SK-N-SH (cell line): ENCODE measurements around the gene IRAK2. TPM values are rescaled to one million over a fixed set of nuclear protein-coding genes. Genes with fewer than 3 reads are reported as not detected.

Source experiments
- CTCF ChIA-PET: fragments of 300-600, 350-600 bp; formaldehyde crosslinking; extraction: SDS; loops from one replicate; lab custom pipeline; 2021; lab: Yijun Ruan, JAX
- POLR2A ChIA-PET: fragments of 350-600 bp; sonication (Branson Sonifier 250); formaldehyde crosslinking; extraction: SDS; loops from one replicate; lab custom pipeline; 2020; ENCODE audit warnings: antibody characterized with exemption, inconsistent platforms; lab: Yijun Ruan, JAX
- DNase-seq: peaks from one replicate; pipeline ENCODE4 v3.0.0; 2012
- H2AFZ ChIP-seq: fragments of 200-600 bp; sonication (generic); 2 replicates; pipeline ENCODE4 v1.8.1; 2016; ENCODE audit warnings: antibody characterized with exemption, mild to moderate bottlenecking, low read depth
- H3F3A ChIP-seq: fragments of 200-600 bp; sonication (generic); replicated peaks from 2 replicates; pipeline ENCODE3; 2016; ENCODE audit warnings: antibody characterized with exemption, mild to moderate bottlenecking; ENCODE audit not compliant: insufficient read depth
- H3K27ac ChIP-seq, 2 experiments: fragments of 200-500 bp in 1 of 2; fragments of 200-600 bp in 1 of 2; sonication (Bioruptor generic) in 1 of 2; sonication (generic), shearing (Covaris generic) in 1 of 2; 2 replicates each; pipeline versions ENCODE4 v1.5.1 to v1.6.1; 2014 to 2016; ENCODE audit warnings: low read depth in 2 of 2, inconsistent platforms in 1 of 2, low read length in 1 of 2, mild to moderate bottlenecking in 1 of 2, mixed read lengths in 1 of 2
- H3K27me3 ChIP-seq: fragments of 200-600 bp; sonication (generic), shearing (Covaris generic); 2 replicates; pipeline ENCODE4 v1.6.1; 2016; ENCODE audit warnings: mixed run types; ENCODE audit not compliant: insufficient read depth
- H3K36me3 ChIP-seq, 2 experiments: fragments of 200-500 bp in 1 of 2; fragments of 200-600 bp in 1 of 2; sonication (Bioruptor generic) in 1 of 2; sonication (generic) in 1 of 2; replicated peaks in 1 of 2; 2 replicates each; pipeline versions ENCODE3 to v1.5.1; 2014 to 2016; ENCODE audit warnings: low read length in 1 of 2, mild to moderate bottlenecking in 1 of 2; ENCODE audit not compliant: insufficient read depth in 2 of 2, control insufficient read depth in 1 of 2
- H3K4me1 ChIP-seq, 2 experiments: fragments of 200-500 bp in 1 of 2; fragments of 200-600 bp in 1 of 2; sonication (Bioruptor generic) in 1 of 2; sonication (generic), shearing (Covaris generic) in 1 of 2; 2 replicates each; pipeline versions ENCODE4 v1.5.1 to v1.6.1; 2014 to 2016; ENCODE audit warnings: low read depth in 1 of 2, low read length in 1 of 2, mixed run types in 1 of 2; ENCODE audit not compliant: insufficient read depth in 2 of 2, control insufficient read depth in 1 of 2
- H3K4me2 ChIP-seq: fragments of 200-600 bp; sonication (generic), shearing (Covaris generic); 2 replicates; pipeline ENCODE4 v1.6.1; 2017; ENCODE audit warnings: mixed run types
- H3K4me3 ChIP-seq, 2 experiments: fragments of 200-500 bp in 1 of 2; fragments of 200-600 bp in 1 of 2; sonication (Bioruptor generic) in 1 of 2; sonication (generic), shearing (Covaris generic) in 1 of 2; 2 replicates each; pipeline versions ENCODE4 v1.5.1 to v1.8.1; 2014 to 2016; ENCODE audit warnings: low read depth in 2 of 2, inconsistent platforms in 1 of 2, low read length in 1 of 2, mild to moderate bottlenecking in 1 of 2, mixed read lengths in 1 of 2, moderate library complexity in 1 of 2
- H3K79me2 ChIP-seq: fragments of 200-600 bp; sonication (generic); 2 replicates; pipeline ENCODE4 v1.8.1; 2017; ENCODE audit warnings: mild to moderate bottlenecking; ENCODE audit not compliant: insufficient read depth
- H3K9ac ChIP-seq: fragments of 200-600 bp; sonication (generic); 2 replicates; pipeline ENCODE4 v1.6.1; 2017; ENCODE audit warnings: mixed run types
- H3K9me2 ChIP-seq: fragments of 200-600 bp; sonication (generic); 2 replicates; pipeline ENCODE4 v1.6.1; 2017; ENCODE audit warnings: mixed run types
- H3K9me3 ChIP-seq: fragments of 200-600 bp; sonication (generic); 2 replicates; pipeline ENCODE4 v1.6.1; 2017; ENCODE audit warnings: mixed run types, mild to moderate bottlenecking, moderate library complexity
- H4K20me1 ChIP-seq: fragments of 200-600 bp; sonication (generic); 2 replicates; pipeline ENCODE4 v1.6.1; 2017; ENCODE audit warnings: mild to moderate bottlenecking, mixed run types; ENCODE audit not compliant: insufficient read depth
- ELF1 ChIP-seq: IDR thresholded peaks from 2 replicates; pipeline ENCODE4 v1.4.0; 2012
- FOSL2 ChIP-seq: IDR thresholded peaks from 2 replicates; pipeline ENCODE4 v1.4.0; 2012; ENCODE audit warnings: low read depth, mild to moderate bottlenecking, moderate library complexity, borderline replicate concordance
- FOXJ3 ChIP-seq: sonication (generic); formaldehyde crosslinking; IDR thresholded peaks from 2 replicates; pipeline ENCODE4 v1.5.1; 2020; ENCODE audit warnings: mild to moderate bottlenecking, missing genetic modification reagents
- MEF2A ChIP-seq: IDR thresholded peaks from 2 replicates; pipeline ENCODE4 v1.4.0; 2012; ENCODE audit warnings: low read depth, borderline replicate concordance
- NFIC ChIP-seq: IDR thresholded peaks from 2 replicates; pipeline ENCODE4 v1.4.0; 2012; ENCODE audit warnings: borderline replicate concordance
- NRF1 ChIP-seq: IDR thresholded peaks from 2 replicates; pipeline ENCODE4 v1.6.1; 2012; ENCODE audit warnings: low read depth, mild to moderate bottlenecking, low read length
- RCOR1 ChIP-seq: fragments of 150-350 bp; IDR thresholded peaks from 2 replicates; pipeline ENCODE4 v1.6.1; 2017; ENCODE audit warnings: antibody characterized with exemption, low read length
- RFX5 ChIP-seq: IDR thresholded peaks from 2 replicates; pipeline ENCODE4 v1.6.1; 2012; ENCODE audit warnings: mild to moderate bottlenecking, improper control_type of control experiment, low read length
- RXRA ChIP-seq: IDR thresholded peaks from 2 replicates; pipeline ENCODE4 v1.4.0; 2012; ENCODE audit warnings: low read depth, mild to moderate bottlenecking, borderline replicate concordance
- SIN3A ChIP-seq: IDR thresholded peaks from 2 replicates; pipeline ENCODE4 v1.6.1; 2012; ENCODE audit warnings: low read depth, mild to moderate bottlenecking, low read length, moderate library complexity, borderline replicate concordance
- SMC3 ChIP-seq: IDR thresholded peaks from 2 replicates; pipeline ENCODE4 v1.6.1; 2012; ENCODE audit warnings: low read depth, low read length, improper control_type of control experiment
- TAF1 ChIP-seq: IDR thresholded peaks from 2 replicates; pipeline ENCODE4 v1.6.1; 2012; ENCODE audit warnings: low read depth, mild to moderate bottlenecking, low read length, moderate library complexity, borderline replicate concordance
- TCF12 ChIP-seq: IDR thresholded peaks from 2 replicates; pipeline ENCODE4 v1.4.0; 2012
- TEAD4 ChIP-seq: IDR thresholded peaks from 2 replicates; pipeline ENCODE4 v1.4.0; 2012; ENCODE audit warnings: mild to moderate bottlenecking, borderline replicate concordance; ENCODE audit not compliant: insufficient read depth
- YY1 ChIP-seq: IDR thresholded peaks from 2 replicates; pipeline ENCODE4 v1.4.0; 2012; ENCODE audit warnings: low read depth, mild to moderate bottlenecking
- whole genome bisulfite sequencing: methylation state at CpG from one replicate; pipeline ENCODE4 v1.1.6; 2017; ENCODE audit warnings: low lambda C conversion rate; 5-methylcytosine and 5-hydroxymethylcytosine counted together
- polyA plus RNA-seq, 3 experiments: library from polyadenylated mRNA; depleted of rRNA; stranded (reverse); fragments of >200 nt; gene quantifications; 2 replicates each; pipeline ENCODE4 v1.2.3, GENCODE V29; 2012
- TF ChIP-seq, protein P1 (sequence below): fragments of 150-350 bp; IDR thresholded peaks from 2 replicates; pipeline ENCODE4 v1.6.1; 2017; ENCODE audit warnings: antibody characterized with exemption, low read length, low read depth, borderline replicate concordance
- TF ChIP-seq, protein P2 (sequence below): fragments of 150-350 bp; IDR thresholded peaks from 2 replicates; pipeline ENCODE4 v1.6.1; 2016; ENCODE audit warnings: mild to moderate bottlenecking, low read depth, low read length
- TF ChIP-seq, protein P3 (sequence below): IDR thresholded peaks from 2 replicates; pipeline ENCODE4; 2012
- TF ChIP-seq, protein P4 (sequence below): IDR thresholded peaks from 2 replicates; pipeline ENCODE4 v1.4.0; 2012; ENCODE audit warnings: low read depth, borderline replicate concordance

IRAK2 gene
- polyA plus RNA-seq, 1 of the 3 experiments (the other 2 are of a cell fraction): 7.7 TPM

DNA sequence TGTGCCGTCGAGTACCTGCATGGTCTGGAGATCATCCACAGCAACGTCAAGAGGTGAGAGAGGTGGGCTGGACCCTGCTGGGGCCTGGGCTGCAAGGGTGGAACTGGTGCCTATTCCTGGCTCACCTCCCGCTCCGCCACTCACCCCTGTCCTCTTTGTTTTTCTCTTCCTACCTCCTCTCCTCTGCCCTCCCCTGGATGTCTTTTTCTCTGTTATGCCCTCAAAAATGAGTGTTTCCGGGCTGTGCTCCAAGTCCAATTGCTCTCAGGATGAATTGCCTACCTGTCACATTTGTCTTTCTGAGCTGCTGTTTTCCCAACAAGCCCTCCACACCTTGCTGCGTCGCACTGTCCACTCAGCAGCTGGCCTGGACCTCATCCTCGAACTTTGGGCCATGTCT is 55.0 kb downstream of the IRAK2 start:
- CTCF ChIA-PET: interaction anchor here (1.8 kb wide), 1 partner anchor 44 kb away, joined by 5 read pairs; no protein-coding TSS in a partner anchor
- 95% methylated on average over 6 of the region's 9 CpGs for whole genome bisulfite sequencing
- peaks cover 0 to 15% of the 10 kb centered on the region in 2 experiments for H3K36me3 ChIP-seq

DNA sequence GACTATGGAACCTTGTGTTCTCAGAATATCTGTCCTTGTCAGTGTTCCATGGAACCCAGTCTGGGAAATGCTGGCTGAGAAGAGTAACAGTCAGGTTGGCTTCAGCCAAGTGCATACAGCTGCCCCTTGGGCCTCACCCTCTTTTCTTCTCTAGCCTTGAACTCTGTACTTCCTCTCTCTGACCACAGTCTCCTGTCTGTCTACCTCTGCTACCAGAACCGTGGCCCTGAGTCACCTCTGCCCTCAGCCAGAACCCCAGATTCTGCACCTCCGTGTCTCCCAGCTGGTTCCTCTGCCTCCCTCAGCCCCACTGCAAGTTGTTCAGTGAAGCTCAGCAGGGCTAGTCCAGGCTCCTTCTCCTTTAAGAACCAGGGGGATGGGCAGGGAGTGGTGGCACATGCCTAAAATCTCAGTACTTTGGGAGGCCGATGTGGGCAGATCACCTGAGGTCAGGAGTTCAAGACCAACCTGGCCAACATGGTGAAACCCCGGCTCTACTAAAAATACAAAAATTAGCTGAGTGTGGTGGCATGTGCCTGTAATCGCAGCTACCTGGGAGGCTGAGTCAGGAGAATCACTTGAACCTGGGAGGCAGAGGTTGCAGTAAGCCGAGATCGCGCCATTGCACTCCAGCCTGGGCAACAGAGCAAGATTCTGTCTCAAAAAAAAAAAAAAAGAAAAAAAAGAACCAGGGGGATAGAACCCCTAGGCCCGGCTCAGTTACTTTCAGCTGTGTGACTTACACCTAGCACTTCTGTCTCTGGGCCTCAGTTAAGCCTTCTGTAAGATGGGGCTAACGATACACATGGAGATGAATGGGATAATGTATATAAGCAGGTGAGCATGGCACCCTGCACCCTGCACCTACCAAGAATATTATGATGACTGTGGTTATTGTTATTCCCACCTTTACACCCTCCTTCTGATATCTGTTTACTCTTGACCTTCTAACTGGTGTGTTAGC is 59.2 kb downstream of the IRAK2 start:
- CTCF ChIA-PET: interaction anchor here (0.8 to 1.9 kb wide), 7 partner anchors 11 to 64 kb away, joined by 3 to 5 read pairs (median 3); partner anchors contain the start of gene IRAK2
- DNase-seq: no peak
- TF ChIP-seq YY1: no peak
- TF ChIP-seq, protein P1, sequence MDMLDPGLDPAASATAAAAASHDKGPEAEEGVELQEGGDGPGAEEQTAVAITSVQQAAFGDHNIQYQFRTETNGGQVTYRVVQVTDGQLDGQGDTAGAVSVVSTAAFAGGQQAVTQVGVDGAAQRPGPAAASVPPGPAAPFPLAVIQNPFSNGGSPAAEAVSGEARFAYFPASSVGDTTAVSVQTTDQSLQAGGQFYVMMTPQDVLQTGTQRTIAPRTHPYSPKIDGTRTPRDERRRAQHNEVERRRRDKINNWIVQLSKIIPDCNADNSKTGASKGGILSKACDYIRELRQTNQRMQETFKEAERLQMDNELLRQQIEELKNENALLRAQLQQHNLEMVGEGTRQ: no peak
- no peak for TF ChIP-seq RCOR1
- no peak for TF ChIP-seq ELF1
- no peak for TF ChIP-seq TCF12
- TF ChIP-seq SIN3A: no peak
- no peak for TF ChIP-seq SMC3
- TF ChIP-seq, protein P2, sequence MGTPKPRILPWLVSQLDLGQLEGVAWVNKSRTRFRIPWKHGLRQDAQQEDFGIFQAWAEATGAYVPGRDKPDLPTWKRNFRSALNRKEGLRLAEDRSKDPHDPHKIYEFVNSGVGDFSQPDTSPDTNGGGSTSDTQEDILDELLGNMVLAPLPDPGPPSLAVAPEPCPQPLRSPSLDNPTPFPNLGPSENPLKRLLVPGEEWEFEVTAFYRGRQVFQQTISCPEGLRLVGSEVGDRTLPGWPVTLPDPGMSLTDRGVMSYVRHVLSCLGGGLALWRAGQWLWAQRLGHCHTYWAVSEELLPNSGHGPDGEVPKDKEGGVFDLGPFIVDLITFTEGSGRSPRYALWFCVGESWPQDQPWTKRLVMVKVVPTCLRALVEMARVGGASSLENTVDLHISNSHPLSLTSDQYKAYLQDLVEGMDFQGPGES: no peak
- TF ChIP-seq TAF1: no peak
- TF ChIP-seq FOSL2: no peak
- no peak for TF ChIP-seq RXRA
- TF ChIP-seq, protein P3, sequence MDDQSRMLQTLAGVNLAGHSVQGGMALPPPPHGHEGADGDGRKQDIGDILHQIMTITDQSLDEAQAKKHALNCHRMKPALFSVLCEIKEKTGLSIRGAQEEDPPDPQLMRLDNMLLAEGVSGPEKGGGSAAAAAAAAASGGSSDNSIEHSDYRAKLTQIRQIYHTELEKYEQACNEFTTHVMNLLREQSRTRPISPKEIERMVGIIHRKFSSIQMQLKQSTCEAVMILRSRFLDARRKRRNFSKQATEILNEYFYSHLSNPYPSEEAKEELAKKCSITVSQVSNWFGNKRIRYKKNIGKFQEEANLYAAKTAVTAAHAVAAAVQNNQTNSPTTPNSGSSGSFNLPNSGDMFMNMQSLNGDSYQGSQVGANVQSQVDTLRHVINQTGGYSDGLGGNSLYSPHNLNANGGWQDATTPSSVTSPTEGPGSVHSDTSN: no peak
- TF ChIP-seq MEF2A: no peak
- no peak for TF ChIP-seq FOXJ3 (CRISPR knock-in tag)
- no peak for TF ChIP-seq NRF1
- no peak for TF ChIP-seq TEAD4
- TF ChIP-seq, protein P4, sequence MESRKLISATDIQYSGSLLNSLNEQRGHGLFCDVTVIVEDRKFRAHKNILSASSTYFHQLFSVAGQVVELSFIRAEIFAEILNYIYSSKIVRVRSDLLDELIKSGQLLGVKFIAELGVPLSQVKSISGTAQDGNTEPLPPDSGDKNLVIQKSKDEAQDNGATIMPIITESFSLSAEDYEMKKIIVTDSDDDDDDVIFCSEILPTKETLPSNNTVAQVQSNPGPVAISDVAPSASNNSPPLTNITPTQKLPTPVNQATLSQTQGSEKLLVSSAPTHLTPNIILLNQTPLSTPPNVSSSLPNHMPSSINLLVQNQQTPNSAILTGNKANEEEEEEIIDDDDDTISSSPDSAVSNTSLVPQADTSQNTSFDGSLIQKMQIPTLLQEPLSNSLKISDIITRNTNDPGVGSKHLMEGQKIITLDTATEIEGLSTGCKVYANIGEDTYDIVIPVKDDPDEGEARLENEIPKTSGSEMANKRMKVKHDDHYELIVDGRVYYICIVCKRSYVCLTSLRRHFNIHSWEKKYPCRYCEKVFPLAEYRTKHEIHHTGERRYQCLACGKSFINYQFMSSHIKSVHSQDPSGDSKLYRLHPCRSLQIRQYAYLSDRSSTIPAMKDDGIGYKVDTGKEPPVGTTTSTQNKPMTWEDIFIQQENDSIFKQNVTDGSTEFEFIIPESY: no peak
- TF ChIP-seq RFX5: no peak

More for the DNA sequence above, 55.0 kb downstream of the IRAK2 start:
- Histone ChIP-seq H3K9me2 (no peaks in the 10 kb centered on the region), H2AFZ (no peak overlapping the region), H4K20me1 (no peaks in the 10 kb centered on the region), H3K27me3 (no peaks in the 10 kb centered on the region), H3K79me2 (no peaks in the 10 kb centered on the region), H3K9ac (no peak overlapping the region), H3K4me3 (no peak overlapping the region), H3F3A (peaks cover 19% of the 10 kb centered on the region), H3K4me2 (no peak overlapping the region), H3K4me1 (0 out of 4 replicates have a peak, but pooled peaks cover 0 to 1% of the 10 kb centered on the region in 2 experiments), H3K27ac (no peak overlapping the region), H3K9me3 (no peaks in the 10 kb centered on the region)
- no peak for DNase-seq
- TF ChIP-seq, protein P1: no peak
- TF ChIP-seq NFIC: 0 out of 2 replicates have a peak, but pooled peaks have one; percentile 22
- POLR2A ChIA-PET: no interaction called here

More for the DNA sequence above, 59.2 kb downstream of the IRAK2 start:
- Histone ChIP-seq H3K27ac (0 out of 4 replicates have a peak overlapping the region, but pooled peaks of 1 of the 2 experiments have one; percentile 18), H2AFZ (no peak overlapping the region), H3K9ac (0 out of 2 replicates have a peak overlapping the region, but pooled peaks have one; percentile 1), H3K36me3 (peaks cover 0 to 8% of the 10 kb centered on the region in 2 experiments), H3K9me3 (no peaks in the 10 kb centered on the region), H3K27me3 (no peaks in the 10 kb centered on the region), H3K9me2 (no peaks in the 10 kb centered on the region), H4K20me1 (no peaks in the 10 kb centered on the region), H3K4me2 (no peak overlapping the region), H3K4me3 (no peak overlapping the region), H3K4me1 (0 out of 4 replicates have a peak, but pooled peaks cover 0 to 3% of the 10 kb centered on the region in 2 experiments), H3K79me2 (no peaks in the 10 kb centered on the region), H3F3A (peaks cover 17% of the 10 kb centered on the region)
- POLR2A ChIA-PET: no interaction called here
- 83% methylated on average over 10 of the region's 10 CpGs for WGBS
